BE2C (cell line): Measurements from ENCODE around the gene GPR135. TPM values are rescaled to one million over a fixed set of nuclear protein-coding genes. Genes with fewer than 3 reads are reported as not detected.

Source experiments
- DNase-seq: peaks from one replicate; pipeline ENCODE4 v3.0.0-alpha.2; 2020
- H3K27me3 ChIP-seq: fragments of 250-450 bp; sonication (Bioruptor Pico); 2 replicates; pipeline ENCODE4 v1.5.1; 2020; ENCODE audit warnings: mild to moderate bottlenecking
- H3K36me3 ChIP-seq: fragments of 250-450 bp; sonication (Bioruptor Pico); 2 replicates; pipeline ENCODE4 v1.5.1; 2020; ENCODE audit warnings: mild to moderate bottlenecking
- H3K4me1 ChIP-seq: fragments of 250-450 bp; sonication (Bioruptor Pico); 2 replicates; pipeline ENCODE4 v1.5.1; 2020
- H3K4me3 ChIP-seq: 2 replicates; pipeline ENCODE4 v1.5.1; 2011; ENCODE audit warnings: low read depth, low read length
- H3K9me3 ChIP-seq: fragments of 250-450 bp; sonication (Bioruptor Pico); 2 replicates; pipeline ENCODE4 v1.5.1; 2020
- CTCF ChIP-seq: IDR thresholded peaks from 2 replicates; pipeline ENCODE4 v1.5.1; 2012; ENCODE audit warnings: mild to moderate bottlenecking, low read depth, low read length
- polyA plus RNA-seq: library from polyadenylated mRNA; unstranded; fragments of >200 nt; gene quantifications from one replicate; pipeline ENCODE4 v1.2.1, GENCODE V29; 2012; ENCODE audit warnings: low read depth, missing spikeins; ENCODE audit not compliant: insufficient read length, insufficient read depth

GPR135 gene
- 2.6 TPM for polyA plus RNA-seq

GRCh38 chr14:59465316-59466135 lies at the start of gene GPR135:
Gene GPR135 (minus strand): TSS chr14:59465380. CDS start chr14:59465226, 154 bp downstream.
- no peak for DNase-seq
- no peaks in the 10 kb centered on the region for H3K27me3 ChIP-seq
- no peak for TF ChIP-seq CTCF
- no peaks in the 10 kb centered on the region for H3K9me3 ChIP-seq
- H3K36me3 ChIP-seq, result peaks cover 5% of the 10 kb centered on the region
- peak within 1 kb of the TSS; percentile 73 for H3K4me3 ChIP-seq
- H3K4me1 ChIP-seq, result no peaks in the 10 kb centered on the region; the same call in 1 of the 2 replicates

- no peaks in the 10 kb centered on the region for H3K9me3 ChIP-seq
- H3K36me3 ChIP-seq, result no peaks in the 10 kb centered on the region
- no peak overlapping the region for H3K4me3 ChIP-seq
- no peaks in the 10 kb centered on the region for H3K4me1 ChIP-seq
- H3K27me3 ChIP-seq, result peaks cover 4% of the 10 kb centered on the region; the same call in 1 of the 2 replicates
- TF ChIP-seq CTCF, result peak; percentile 77
- DNase-seq, result peak; percentile 41
Measured at GRCh38 chr14:59511916-59512575, 46.9 kb upstream of the GPR135 start.

- Histone ChIP-seq H3K4me3 (no peak overlapping the region), H3K9me3 (no peaks in the 10 kb centered on the region), H3K36me3 (no peaks in the 10 kb centered on the region), H3K4me1 (no peaks in the 10 kb centered on the region), H3K27me3 (peaks cover 4% of the 10 kb centered on the region; the same call in 1 of the 2 replicates)
- no peak for TF ChIP-seq CTCF
- no peak for DNase-seq
Measured at GRCh38 chr14:59510966-59511365, 45.8 kb upstream of the GPR135 start.

- DNase-seq, result no peak
- H3K27me3 ChIP-seq, result peaks cover 4% of the 10 kb centered on the region; the same call in 1 of the 2 replicates
- H3K4me1 ChIP-seq, result no peaks in the 10 kb centered on the region
- no peaks in the 10 kb centered on the region for H3K36me3 ChIP-seq
- no peak for TF ChIP-seq CTCF
- H3K4me3 ChIP-seq, result no peak overlapping the region
- no peaks in the 10 kb centered on the region for H3K9me3 ChIP-seq
Measured at GRCh38 chr14:59510001-59510400, 44.8 kb upstream of the GPR135 start.

GRCh38 chr14:59509101-59509500 lies 43.9 kb upstream of the GPR135 start:
- H3K4me3 ChIP-seq, result no peak overlapping the region
- no peak for DNase-seq
- peaks cover 4% of the 10 kb centered on the region; the same call in 1 of the 2 replicates for H3K27me3 ChIP-seq
- no peak for TF ChIP-seq CTCF
- H3K36me3 ChIP-seq, result peaks cover 2% of the 10 kb centered on the region
- H3K9me3 ChIP-seq, result no peaks in the 10 kb centered on the region
- no peaks in the 10 kb centered on the region for H3K4me1 ChIP-seq

- H3K9me3 ChIP-seq, result no peaks in the 10 kb centered on the region
- DNase-seq, result no peak
- no peak overlapping the region for H3K4me3 ChIP-seq
- TF ChIP-seq CTCF, result no peak
- peaks cover 4% of the 10 kb centered on the region for H3K36me3 ChIP-seq
- no peaks in the 10 kb centered on the region for H3K4me1 ChIP-seq
- H3K27me3 ChIP-seq, result peaks cover 4% of the 10 kb centered on the region; the same call in 1 of the 2 replicates
Measured at GRCh38 chr14:59507752-59508103, 42.5 kb upstream of the GPR135 start.
